Endothelial cell (in vitro differentiated cells): Measurements from ENCODE around the gene PPFIBP2. TPM values are rescaled to one million over a fixed set of nuclear protein-coding genes. Genes with fewer than 3 reads are reported as not detected.

Source experiments
- DNase-seq: peaks from one replicate; pipeline ENCODE4 v3.0.0; 2021; ENCODE audit warnings: low spot score
- H3K27ac Mint-ChIP-seq: one replicate; pipeline ENCODE4 v1.8.0; 2021; ENCODE audit warnings: mixed read lengths, inconsistent platforms; ENCODE audit not compliant: unreplicated experiment
- H3K27me3 Mint-ChIP-seq: one replicate; pipeline ENCODE4 v1.8.0; 2021; ENCODE audit warnings: mild to moderate bottlenecking, moderate library complexity, mixed read lengths, inconsistent platforms; ENCODE audit not compliant: unreplicated experiment
- H3K36me3 Mint-ChIP-seq: one replicate; pipeline ENCODE4 v1.8.0; 2021; ENCODE audit warnings: mild to moderate bottlenecking, low read depth, mixed read lengths, inconsistent platforms; ENCODE audit not compliant: unreplicated experiment
- H3K4me1 Mint-ChIP-seq: one replicate; pipeline ENCODE4 v1.8.0; 2021; ENCODE audit warnings: mild to moderate bottlenecking, mixed read lengths, inconsistent platforms; ENCODE audit not compliant: unreplicated experiment
- H3K4me3 Mint-ChIP-seq: one replicate; pipeline ENCODE4 v1.8.0; 2021; ENCODE audit warnings: mild to moderate bottlenecking, mixed read lengths, inconsistent platforms; ENCODE audit not compliant: unreplicated experiment
- H3K9me3 Mint-ChIP-seq: one replicate; pipeline ENCODE4 v1.8.0; 2021; ENCODE audit warnings: mixed read lengths, inconsistent platforms; ENCODE audit not compliant: unreplicated experiment
- total RNA-seq: library from RNA; stranded (reverse); fragmentation: NEBNext Ultra II Directional; extraction: Animal tissue kit (Norgen Biotek cat#: 25700); gene quantifications from one replicate; pipeline ENCODE4 v1.2.1, GENCODE V29; 2021; ENCODE audit not compliant: unreplicated experiment
- TF ChIP-seq, protein P1 (sequence below): fragments of 200-600 bp; sonication (generic); IDR thresholded peaks from one replicate; pipeline ENCODE4 v1.5.0; 2021; ENCODE audit warnings: antibody characterized with exemption; ENCODE audit not compliant: unreplicated experiment

PPFIBP2 gene
- total RNA-seq, 1 donor from 2014 or later = 7.3 TPM

DNA sequence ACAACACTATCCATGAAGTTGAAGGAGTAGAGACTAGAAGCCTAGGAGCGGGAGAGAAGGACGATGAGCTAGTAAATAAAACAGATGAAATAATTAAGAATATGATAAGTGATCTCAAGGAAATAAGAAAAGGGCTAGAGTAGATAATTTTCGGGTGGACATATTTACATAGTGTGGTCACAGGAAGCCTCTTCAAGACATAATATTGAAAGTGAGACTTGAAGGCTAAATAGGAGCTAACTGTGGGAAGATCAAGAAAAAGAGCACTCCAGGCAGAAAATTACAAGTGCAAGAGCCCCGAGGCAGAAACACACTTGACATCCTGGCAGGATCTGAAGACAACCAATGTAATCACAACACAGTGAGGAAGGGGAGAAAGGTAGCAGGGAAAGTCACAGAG is 11.9 kb upstream of the PPFIBP2 start:
- TF ChIP-seq, protein P1, sequence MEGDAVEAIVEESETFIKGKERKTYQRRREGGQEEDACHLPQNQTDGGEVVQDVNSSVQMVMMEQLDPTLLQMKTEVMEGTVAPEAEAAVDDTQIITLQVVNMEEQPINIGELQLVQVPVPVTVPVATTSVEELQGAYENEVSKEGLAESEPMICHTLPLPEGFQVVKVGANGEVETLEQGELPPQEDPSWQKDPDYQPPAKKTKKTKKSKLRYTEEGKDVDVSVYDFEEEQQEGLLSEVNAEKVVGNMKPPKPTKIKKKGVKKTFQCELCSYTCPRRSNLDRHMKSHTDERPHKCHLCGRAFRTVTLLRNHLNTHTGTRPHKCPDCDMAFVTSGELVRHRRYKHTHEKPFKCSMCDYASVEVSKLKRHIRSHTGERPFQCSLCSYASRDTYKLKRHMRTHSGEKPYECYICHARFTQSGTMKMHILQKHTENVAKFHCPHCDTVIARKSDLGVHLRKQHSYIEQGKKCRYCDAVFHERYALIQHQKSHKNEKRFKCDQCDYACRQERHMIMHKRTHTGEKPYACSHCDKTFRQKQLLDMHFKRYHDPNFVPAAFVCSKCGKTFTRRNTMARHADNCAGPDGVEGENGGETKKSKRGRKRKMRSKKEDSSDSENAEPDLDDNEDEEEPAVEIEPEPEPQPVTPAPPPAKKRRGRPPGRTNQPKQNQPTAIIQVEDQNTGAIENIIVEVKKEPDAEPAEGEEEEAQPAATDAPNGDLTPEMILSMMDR = no peak
- H3K27me3 Mint-ChIP-seq = peaks cover 2% of the 10 kb centered on the region
- H3K4me1 Mint-ChIP-seq = no peaks in the 10 kb centered on the region
- H3K36me3 Mint-ChIP-seq = no peaks in the 10 kb centered on the region
- H3K9me3 Mint-ChIP-seq = no peaks in the 10 kb centered on the region
- H3K27ac Mint-ChIP-seq = no peak overlapping the region
- H3K4me3 Mint-ChIP-seq = no peak overlapping the region
- no peak for DNase-seq

DNA sequence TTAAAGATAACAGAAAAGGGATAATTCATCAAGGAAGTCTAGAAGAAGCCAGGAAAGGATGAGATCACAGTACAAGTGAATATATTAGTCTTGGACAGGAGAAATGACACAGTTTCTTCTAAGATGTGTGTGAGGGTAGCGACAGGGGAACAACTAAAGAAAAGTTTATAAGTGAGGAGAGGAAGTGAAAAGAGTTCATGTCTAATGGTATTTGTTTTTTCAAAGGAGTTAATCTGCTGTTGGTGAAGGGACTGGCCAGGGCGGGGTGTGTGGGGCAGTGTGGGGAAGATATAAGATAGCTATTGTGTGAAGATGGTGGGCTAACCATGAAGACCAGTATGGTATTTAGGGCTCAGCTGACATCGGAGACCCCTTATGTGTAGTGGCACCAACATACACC is 7.6 kb upstream of the PPFIBP2 start:
- DNase-seq = no peak
- H3K27ac Mint-ChIP-seq = no peak overlapping the region
- H3K9me3 Mint-ChIP-seq = no peaks in the 10 kb centered on the region
- TF ChIP-seq, protein P1 = no peak
- no peaks in the 10 kb centered on the region for H3K4me1 Mint-ChIP-seq
- peaks cover 3% of the 10 kb centered on the region for H3K27me3 Mint-ChIP-seq
- no peak overlapping the region for H3K4me3 Mint-ChIP-seq
- no peaks in the 10 kb centered on the region for H3K36me3 Mint-ChIP-seq

DNA sequence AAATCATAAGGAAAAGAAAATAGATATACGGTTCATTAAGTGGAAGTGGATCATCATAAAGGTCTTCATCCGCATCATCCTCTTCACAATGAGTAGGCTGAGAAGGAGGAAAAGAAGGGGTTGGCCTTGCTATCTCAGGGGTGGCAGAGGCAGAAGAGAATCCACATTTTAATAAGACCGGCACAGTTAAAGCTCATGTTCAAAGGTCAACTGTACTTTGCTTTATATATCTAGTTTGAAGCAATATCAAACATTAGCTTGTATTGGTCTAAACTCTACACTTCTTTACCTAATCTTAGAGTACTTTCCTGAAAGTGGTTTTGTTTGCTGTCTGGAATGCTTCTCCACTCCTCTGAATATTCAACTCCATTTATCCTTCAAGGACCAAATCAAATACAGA is 5.7 kb upstream of the PPFIBP2 start:
- TF ChIP-seq, protein P1 = no peak
- no peaks in the 10 kb centered on the region for H3K9me3 Mint-ChIP-seq
- DNase-seq = no peak
- peaks cover 3% of the 10 kb centered on the region for H3K27me3 Mint-ChIP-seq
- no peak overlapping the region for H3K4me3 Mint-ChIP-seq
- H3K27ac Mint-ChIP-seq = no peak overlapping the region
- H3K4me1 Mint-ChIP-seq = peaks cover 8% of the 10 kb centered on the region
- no peaks in the 10 kb centered on the region for H3K36me3 Mint-ChIP-seq

DNA sequence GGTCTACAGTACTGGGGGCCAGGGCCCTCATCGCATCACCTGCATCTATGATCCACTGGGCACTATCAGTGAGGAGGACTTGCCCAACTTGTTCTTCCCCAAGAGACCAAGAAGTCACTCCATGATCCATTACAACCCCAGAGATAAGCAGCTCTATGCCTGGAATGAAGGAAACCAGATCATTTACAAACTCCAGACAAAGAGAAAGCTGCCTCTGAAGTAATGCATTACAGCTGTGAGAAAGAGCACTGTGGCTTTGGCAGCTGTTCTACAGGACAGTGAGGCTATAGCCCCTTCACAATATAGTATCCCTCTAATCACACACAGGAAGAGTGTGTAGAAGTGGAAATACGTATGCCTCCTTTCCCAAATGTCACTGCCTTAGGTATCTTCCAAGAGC is 3.8 kb upstream of the PPFIBP2 start:
- peaks cover 7% of the 10 kb centered on the region for H3K27me3 Mint-ChIP-seq
- no peaks in the 10 kb centered on the region for H3K9me3 Mint-ChIP-seq
- TF ChIP-seq, protein P1 = no peak
- no peak overlapping the region for H3K27ac Mint-ChIP-seq
- peaks cover 13% of the 10 kb centered on the region for H3K4me1 Mint-ChIP-seq
- no peak overlapping the region for H3K4me3 Mint-ChIP-seq
- DNase-seq = no peak
- H3K36me3 Mint-ChIP-seq = no peaks in the 10 kb centered on the region

DNA sequence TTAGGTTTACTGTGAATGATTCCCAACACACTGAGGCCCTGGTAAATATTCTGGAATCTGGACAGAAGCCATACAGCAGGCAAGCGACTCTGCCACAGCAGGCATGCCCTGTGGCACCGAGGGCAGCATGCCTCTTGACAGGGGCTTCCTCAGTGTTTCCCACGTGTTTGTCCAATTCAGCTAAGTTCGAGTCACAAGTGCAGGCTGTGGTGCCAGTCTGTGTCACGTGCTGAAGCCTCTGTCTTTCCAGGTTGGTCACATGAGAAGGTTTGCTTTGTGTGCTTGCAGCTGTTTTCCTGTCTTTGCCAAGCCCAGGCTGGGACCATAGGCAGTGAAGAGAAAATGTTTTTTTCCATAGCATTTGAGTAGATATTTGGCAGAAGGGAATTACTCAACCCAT is 2.4 kb upstream of the PPFIBP2 start:
- no peaks in the 10 kb centered on the region for H3K9me3 Mint-ChIP-seq
- peaks cover 13% of the 10 kb centered on the region for H3K4me1 Mint-ChIP-seq
- TF ChIP-seq, protein P1 = no peak
- no peaks in the 10 kb centered on the region for H3K36me3 Mint-ChIP-seq
- H3K27me3 Mint-ChIP-seq = peaks cover 11% of the 10 kb centered on the region
- H3K27ac Mint-ChIP-seq = no peak overlapping the region
- H3K4me3 Mint-ChIP-seq = no peak overlapping the region
- DNase-seq = no peak
